Stimulated activated effector memory CD8-positive, alpha-beta T cell treated with anti-CD3 and anti-CD28 coated beads, Interleukin-12 subunit alpha, Interleukin-12 subunit beta, amount 100 ng/mL, for 72 hours (primary cell): ENCODE results near the gene LRRTM4.

ENCODE experiments used
- ATAC-seq: fragments of 150-1000 bp; cut with Tn5 transposase; 2 replicates; pipeline ENCODE4 v1.10.0; 2021
- DNase-seq, 2 donors: peaks; one replicate each; pipeline ENCODE4 v3.0.0; 2021 to 2022; ENCODE audit warnings: low spot score in 2 of 2
- H3K27ac Mint-ChIP-seq: one replicate; pipeline ENCODE4 v1.8.0; 2022; ENCODE audit warnings: mild to moderate bottlenecking, mixed read lengths
- H3K36me3 Mint-ChIP-seq: one replicate; pipeline ENCODE4 v1.8.0; 2022; ENCODE audit warnings: mild to moderate bottlenecking, mixed read lengths
- H3K4me1 Mint-ChIP-seq: one replicate; pipeline ENCODE4 v1.8.0; 2022; ENCODE audit warnings: mixed read lengths
- H3K4me3 Mint-ChIP-seq: one replicate; pipeline ENCODE4 v1.8.0; 2022; ENCODE audit warnings: mild to moderate bottlenecking, mixed read lengths
- H3K9me3 Mint-ChIP-seq: one replicate; pipeline ENCODE4 v1.8.0; 2022; ENCODE audit warnings: mixed read lengths

Gene LRRTM4

GRCh38 chr2:76940559-76940958 is 581.6 kb downstream of the LRRTM4 start:
- Mint-ChIP-seq H3K36me3 (no peaks in the 10 kb centered on the region), H3K27ac (no peak overlapping the region), H3K9me3 (peaks cover 20% of the 10 kb centered on the region), H3K4me3 (no peak overlapping the region), H3K4me1 (no peaks in the 10 kb centered on the region)
- no peak for ATAC-seq
- no peak for DNase-seq

- Mint-ChIP-seq H3K9me3 (peaks cover 9% of the 10 kb centered on the region), H3K27ac (no peak overlapping the region), H3K4me3 (no peak overlapping the region), H3K36me3 (no peaks in the 10 kb centered on the region), H3K4me1 (no peaks in the 10 kb centered on the region)
- ATAC-seq (no peak), DNase-seq (no peak)
Measured at GRCh38 chr2:76938153-76938552, 584.0 kb downstream of the LRRTM4 start.

- Mint-ChIP-seq H3K27ac (no peak overlapping the region), H3K9me3 (peaks cover 8% of the 10 kb centered on the region), H3K4me1 (no peaks in the 10 kb centered on the region), H3K36me3 (no peaks in the 10 kb centered on the region), H3K4me3 (no peak overlapping the region)
- DNase-seq, result no peak
- no peak for ATAC-seq
Measured at GRCh38 chr2:76932550-76932949, 589.6 kb downstream of the LRRTM4 start.

- peaks cover 10% of the 10 kb centered on the region for H3K9me3 Mint-ChIP-seq
- H3K36me3 Mint-ChIP-seq, result no peaks in the 10 kb centered on the region
- DNase-seq, result no peak
- no peak overlapping the region for H3K4me3 Mint-ChIP-seq
- no peak overlapping the region for H3K27ac Mint-ChIP-seq
- H3K4me1 Mint-ChIP-seq, result no peaks in the 10 kb centered on the region
- ATAC-seq, result no peak
Measured at GRCh38 chr2:76930056-76930744, 592.0 kb downstream of the LRRTM4 start.

- H3K4me3 Mint-ChIP-seq, result no peak overlapping the region
- no peak overlapping the region for H3K27ac Mint-ChIP-seq
Measured at GRCh38 chr2:76928026-76928425, 594.1 kb downstream of the LRRTM4 start.

GRCh38 chr2:76921006-76921405 is 601.2 kb downstream of the LRRTM4 start:
- ATAC-seq (no peak), DNase-seq (no peak)
- Mint-ChIP-seq H3K27ac (no peak overlapping the region), H3K36me3 (no peaks in the 10 kb centered on the region), H3K4me3 (no peak overlapping the region), H3K9me3 (peaks cover 19% of the 10 kb centered on the region), H3K4me1 (no peaks in the 10 kb centered on the region)

More at GRCh38 chr2:76928026-76928425, 594.1 kb downstream of the LRRTM4 start:
- DNase-seq, result no peak
- Mint-ChIP-seq H3K36me3 (no peaks in the 10 kb centered on the region), H3K9me3 (peaks cover 17% of the 10 kb centered on the region), H3K4me1 (no peaks in the 10 kb centered on the region)
- ATAC-seq, result no peak

GRCh38 chr2:76895469-76895868 is 626.7 kb downstream of the LRRTM4 start:
- peaks cover 7% of the 10 kb centered on the region for H3K9me3 Mint-ChIP-seq
- no peak overlapping the region for H3K27ac Mint-ChIP-seq
- no peaks in the 10 kb centered on the region for H3K4me1 Mint-ChIP-seq
- no peaks in the 10 kb centered on the region for H3K36me3 Mint-ChIP-seq
- DNase-seq (no peak), ATAC-seq (no peak)
- H3K4me3 Mint-ChIP-seq, result no peak overlapping the region

GRCh38 chr2:76870581-76870980 is 651.6 kb downstream of the LRRTM4 start:
- no peaks in the 10 kb centered on the region for H3K4me1 Mint-ChIP-seq

GRCh38 chr2:76870011-76870410 is 652.2 kb downstream of the LRRTM4 start:
- DNase-seq (no peak), ATAC-seq (no peak)
- Mint-ChIP-seq H3K9me3 (peaks cover 14% of the 10 kb centered on the region), H3K27ac (no peak overlapping the region), H3K4me1 (no peaks in the 10 kb centered on the region), H3K4me3 (no peak overlapping the region), H3K36me3 (no peaks in the 10 kb centered on the region)

More at GRCh38 chr2:76870581-76870980, 651.6 kb downstream of the LRRTM4 start:
- no peak for DNase-seq
- Mint-ChIP-seq H3K36me3 (no peaks in the 10 kb centered on the region), H3K9me3 (peaks cover 16% of the 10 kb centered on the region), H3K4me3 (no peak overlapping the region), H3K27ac (no peak overlapping the region)
- ATAC-seq, result no peak

- peaks cover 22% of the 10 kb centered on the region for H3K9me3 Mint-ChIP-seq
- no peak overlapping the region for H3K27ac Mint-ChIP-seq
- H3K4me1 Mint-ChIP-seq, result no peaks in the 10 kb centered on the region
- DNase-seq (no peak), ATAC-seq (no peak)
- H3K4me3 Mint-ChIP-seq, result no peak overlapping the region
- no peaks in the 10 kb centered on the region for H3K36me3 Mint-ChIP-seq
Measured at GRCh38 chr2:76867854-76868253, 654.3 kb downstream of the LRRTM4 start.

GRCh38 chr2:76866464-76866863 is 655.7 kb downstream of the LRRTM4 start:
- no peak for DNase-seq
- Mint-ChIP-seq H3K4me1 (no peaks in the 10 kb centered on the region), H3K36me3 (no peaks in the 10 kb centered on the region), H3K4me3 (no peak overlapping the region), H3K9me3 (peaks cover 23% of the 10 kb centered on the region), H3K27ac (no peak overlapping the region)
- no peak for ATAC-seq

- Mint-ChIP-seq H3K27ac (no peak overlapping the region), H3K36me3 (no peaks in the 10 kb centered on the region), H3K4me1 (no peaks in the 10 kb centered on the region), H3K4me3 (no peak overlapping the region), H3K9me3 (peaks cover 22% of the 10 kb centered on the region)
- ATAC-seq, result no peak
- no peak for DNase-seq
Measured at GRCh38 chr2:76862901-76863300, 659.3 kb downstream of the LRRTM4 start.

GRCh38 chr2:76861708-76862107 is 660.5 kb downstream of the LRRTM4 start:
- Mint-ChIP-seq H3K4me3 (no peak overlapping the region), H3K36me3 (no peaks in the 10 kb centered on the region), H3K4me1 (no peaks in the 10 kb centered on the region), H3K27ac (no peak overlapping the region), H3K9me3 (peaks cover 27% of the 10 kb centered on the region)
- DNase-seq (no peak), ATAC-seq (no peak)

- Mint-ChIP-seq H3K27ac (no peak overlapping the region), H3K36me3 (no peaks in the 10 kb centered on the region), H3K9me3 (peaks cover 25% of the 10 kb centered on the region)
Measured at GRCh38 chr2:76851000-76851399, 671.2 kb downstream of the LRRTM4 start.

GRCh38 chr2:76849086-76849485 is 673.1 kb downstream of the LRRTM4 start:
- H3K27ac Mint-ChIP-seq, result no peak overlapping the region
- H3K36me3 Mint-ChIP-seq, result no peaks in the 10 kb centered on the region
- H3K4me1 Mint-ChIP-seq, result no peaks in the 10 kb centered on the region
- no peak for DNase-seq
- no peak overlapping the region for H3K4me3 Mint-ChIP-seq
- H3K9me3 Mint-ChIP-seq, result peaks cover 20% of the 10 kb centered on the region
- no peak for ATAC-seq

More at GRCh38 chr2:76851000-76851399, 671.2 kb downstream of the LRRTM4 start:
- DNase-seq, result no peak
- Mint-ChIP-seq H3K4me3 (no peak overlapping the region), H3K4me1 (no peaks in the 10 kb centered on the region)
- ATAC-seq, result no peak

GRCh38 chr2:76839826-76840225 is 682.4 kb downstream of the LRRTM4 start:
- Mint-ChIP-seq H3K4me3 (no peak overlapping the region), H3K36me3 (no peaks in the 10 kb centered on the region), H3K9me3 (peaks cover 15% of the 10 kb centered on the region), H3K27ac (no peak overlapping the region), H3K4me1 (no peaks in the 10 kb centered on the region)
- ATAC-seq, result no peak
- no peak for DNase-seq
